ENCODE results near the gene ZBTB40.

DNA sequence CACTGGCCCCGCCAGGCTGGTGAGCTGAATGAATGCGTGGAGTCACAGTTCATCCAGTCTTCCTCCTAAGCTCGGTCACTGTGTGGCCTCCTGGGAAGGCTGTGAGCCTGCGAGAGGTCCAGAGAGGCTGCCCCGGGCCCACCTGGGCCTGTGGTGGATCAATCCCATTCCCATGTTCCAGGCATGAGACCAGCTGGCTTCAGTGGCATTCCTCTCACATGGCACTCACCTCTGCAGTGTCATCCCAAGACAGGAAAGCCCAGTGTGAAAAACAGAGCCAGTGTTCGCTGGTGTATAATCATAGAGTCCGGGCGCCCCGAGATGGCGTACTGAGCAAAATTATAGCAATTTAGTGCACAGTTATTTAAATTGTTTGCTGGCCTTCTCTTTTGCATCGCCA, 74.0 kb downstream of the ZBTB40 start:
- TF ChIP-seq, protein P1, sequence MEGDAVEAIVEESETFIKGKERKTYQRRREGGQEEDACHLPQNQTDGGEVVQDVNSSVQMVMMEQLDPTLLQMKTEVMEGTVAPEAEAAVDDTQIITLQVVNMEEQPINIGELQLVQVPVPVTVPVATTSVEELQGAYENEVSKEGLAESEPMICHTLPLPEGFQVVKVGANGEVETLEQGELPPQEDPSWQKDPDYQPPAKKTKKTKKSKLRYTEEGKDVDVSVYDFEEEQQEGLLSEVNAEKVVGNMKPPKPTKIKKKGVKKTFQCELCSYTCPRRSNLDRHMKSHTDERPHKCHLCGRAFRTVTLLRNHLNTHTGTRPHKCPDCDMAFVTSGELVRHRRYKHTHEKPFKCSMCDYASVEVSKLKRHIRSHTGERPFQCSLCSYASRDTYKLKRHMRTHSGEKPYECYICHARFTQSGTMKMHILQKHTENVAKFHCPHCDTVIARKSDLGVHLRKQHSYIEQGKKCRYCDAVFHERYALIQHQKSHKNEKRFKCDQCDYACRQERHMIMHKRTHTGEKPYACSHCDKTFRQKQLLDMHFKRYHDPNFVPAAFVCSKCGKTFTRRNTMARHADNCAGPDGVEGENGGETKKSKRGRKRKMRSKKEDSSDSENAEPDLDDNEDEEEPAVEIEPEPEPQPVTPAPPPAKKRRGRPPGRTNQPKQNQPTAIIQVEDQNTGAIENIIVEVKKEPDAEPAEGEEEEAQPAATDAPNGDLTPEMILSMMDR (IDR thresholded peaks at IDR 0.05 in 8 of 11, conservative IDR thresholded peaks at IDR 0.05 in 3 of 11) = no peak
- TF ChIP-seq POLR2AphosphoS5 (IDR thresholded peaks at IDR 0.05) = no peak

Data from spleen (tissue), 7 donors.